AG08395 (cell line): ENCODE measurements around the gene CSNK1G1.
"Not testable (repeated sequence)": the region's sequence is repeated elsewhere in the genome, so short reads cannot be mapped to it uniquely, and the experiment has no call there.

Source experiments
- DNase-seq: peaks from one replicate; pipeline ENCODE4 v3.0.0; 2012; ENCODE audit warnings: mixed read lengths, low spot score

CSNK1G1 gene

DNA sequence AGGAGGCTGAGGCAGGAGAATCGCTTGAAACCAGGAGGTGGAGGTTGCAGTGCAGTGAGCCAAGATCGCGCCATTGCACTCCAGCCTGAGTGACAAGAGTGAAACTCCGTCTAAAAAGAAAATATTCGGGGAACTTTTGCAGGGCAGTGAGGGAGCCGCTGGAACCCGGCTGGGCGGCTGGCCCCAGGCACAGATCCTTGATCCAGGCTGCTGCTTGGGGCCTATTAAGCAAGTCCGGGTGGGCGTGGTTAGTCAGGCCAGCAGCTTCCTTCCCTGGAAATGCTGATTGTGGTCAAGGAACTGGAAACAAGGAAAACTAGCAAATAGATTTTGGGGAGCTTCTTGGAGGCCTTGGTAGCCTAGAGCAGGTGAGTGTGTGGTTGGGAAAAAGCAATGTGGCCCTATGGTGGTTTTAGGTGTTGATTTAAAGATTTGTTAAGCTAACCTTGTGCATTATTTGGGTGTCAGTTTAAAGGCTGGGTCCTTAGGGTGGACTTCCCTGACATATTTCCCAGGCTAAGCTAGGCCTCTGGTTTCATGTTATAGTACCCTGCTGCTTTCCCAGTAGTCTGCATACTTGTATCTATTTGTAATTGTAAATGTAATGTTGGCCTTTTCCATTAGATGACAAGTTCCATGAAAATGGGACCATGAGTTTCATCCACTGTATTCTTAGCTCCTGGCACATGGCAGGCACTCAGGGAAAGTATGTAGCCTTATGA lies 222.2 kb downstream of the CSNK1G1 start:
- no peak for DNase-seq

GRCh38 chr15:64132217-64132616 lies 223.8 kb downstream of the CSNK1G1 start:
- no peak for DNase-seq

GRCh38 chr15:64131547-64131946 lies 224.4 kb downstream of the CSNK1G1 start:
- no peak for DNase-seq

- no peak for DNase-seq
These were observed 225.8 kb downstream of the CSNK1G1 start for GRCh38 chr15:64130159-64130558.

GRCh38 chr15:64127521-64128270 lies 228.3 kb downstream of the CSNK1G1 start:
- DNase-seq: no peak

- DNase-seq: no peak
These were observed 230.0 kb downstream of the CSNK1G1 start for GRCh38 chr15:64125978-64126377.

GRCh38 chr15:64122936-64123351 lies 233.0 kb downstream of the CSNK1G1 start:
- DNase-seq: no peak

- DNase-seq: no peak
These were observed 233.5 kb downstream of the CSNK1G1 start for GRCh38 chr15:64122444-64122843.

- no peak for DNase-seq
These were observed 234.4 kb downstream of the CSNK1G1 start for GRCh38 chr15:64121614-64122013.

- not testable (repeated sequence) for DNase-seq
These were observed 235.7 kb downstream of the CSNK1G1 start for GRCh38 chr15:64120322-64120721.

GRCh38 chr15:64117759-64118487 lies 238.1 kb downstream of the CSNK1G1 start:
- no peak for DNase-seq
